Choroid plexus epithelial cell (primary cell): ENCODE measurements around the gene KIF6.

ENCODE experiments used
- DNase-seq: peaks from one replicate; pipeline ENCODE4 v3.0.0-alpha.2; 2010; ENCODE audit warnings: low read depth
- H3K4me3 ChIP-seq: 2 replicates; pipeline ENCODE4 v1.5.1; 2011; ENCODE audit warnings: low read depth, mild to moderate bottlenecking, control low read depth, low read length, moderate library complexity
- CTCF ChIP-seq: conservative IDR thresholded peaks from 2 replicates; pipeline ENCODE4 v1.5.1; 2011; ENCODE audit warnings: low read depth, mild to moderate bottlenecking, control low read depth, inconsistent platforms, low read length, moderate library complexity

Gene KIF6

GRCh38 chr6:39553029-39553428, 172.2 kb downstream of the KIF6 start:
- no peak for TF ChIP-seq CTCF
- H3K4me3 ChIP-seq, result no peak overlapping the region
- DNase-seq, result peak; percentile 76

- no peak for DNase-seq
- no peak overlapping the region for H3K4me3 ChIP-seq
- no peak for TF ChIP-seq CTCF
These were observed 175.0 kb downstream of the KIF6 start for GRCh38 chr6:39550191-39550590.

GRCh38 chr6:39546731-39547130, 178.5 kb downstream of the KIF6 start:
- TF ChIP-seq CTCF, result no peak
- no peak overlapping the region for H3K4me3 ChIP-seq
- DNase-seq, result no peak

GRCh38 chr6:39543950-39544349, 181.3 kb downstream of the KIF6 start:
- DNase-seq, result no peak
- TF ChIP-seq CTCF, result no peak
- H3K4me3 ChIP-seq, result no peak overlapping the region

- TF ChIP-seq CTCF, result no peak
- DNase-seq, result peak; percentile 30
- no peak overlapping the region for H3K4me3 ChIP-seq
These were observed 182.1 kb downstream of the KIF6 start for GRCh38 chr6:39543095-39543494.

- TF ChIP-seq CTCF, result no peak
- H3K4me3 ChIP-seq, result no peak overlapping the region
- no peak for DNase-seq
These were observed 184.8 kb downstream of the KIF6 start for GRCh38 chr6:39540454-39540853.

- H3K4me3 ChIP-seq, result no peak overlapping the region
- DNase-seq, result peak; percentile 58
- no peak for TF ChIP-seq CTCF
These were observed 194.9 kb downstream of the KIF6 start for GRCh38 chr6:39530201-39530759.
